GDM1 (cell line): ENCODE results near the gene TNFAIP6.

ENCODE experiments used
- DNase-seq: peaks from one replicate; lab custom pipeline; 2025; lab: John Stamatoyannopoulos, UW

The TNFAIP6 gene

GRCh38 chr2:151359768-151360461, 2.5 kb downstream of the TNFAIP6 start:
- DNase-seq, result no peak

DNA sequence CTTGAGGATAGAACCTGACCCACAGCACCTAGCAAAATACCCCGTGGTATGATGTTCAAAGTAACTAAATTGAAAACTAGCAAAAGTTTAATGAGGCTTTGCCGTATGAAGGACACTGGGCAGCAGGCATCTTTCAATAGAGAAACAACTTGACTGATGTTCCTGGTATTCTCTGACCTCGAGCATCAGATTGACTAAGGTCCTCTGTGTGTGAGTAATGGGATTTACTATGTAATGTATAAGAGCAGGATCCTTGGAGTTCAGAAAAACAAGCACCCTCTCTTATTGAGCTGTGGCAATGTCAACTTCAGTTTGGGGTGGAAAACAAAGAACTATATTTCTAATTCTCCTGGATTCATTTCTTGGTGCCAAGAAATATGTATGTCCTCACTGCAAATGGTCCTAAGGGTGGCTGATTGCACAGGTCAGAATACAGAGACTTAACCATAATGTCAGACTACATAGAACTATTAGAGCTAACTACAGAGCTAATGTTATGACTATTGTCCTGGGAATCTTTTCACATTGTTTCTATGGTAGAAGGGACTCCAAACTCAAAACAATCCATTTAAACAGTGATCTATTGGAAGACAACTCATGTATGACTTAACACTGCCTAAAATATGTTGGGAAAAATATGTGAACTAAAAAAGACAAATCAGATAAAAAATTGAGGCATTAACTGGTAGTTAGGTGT, 4.4 kb downstream of the TNFAIP6 start:
- no peak for DNase-seq

GRCh38 chr2:151363709-151364108, 6.3 kb downstream of the TNFAIP6 start:
- peak; percentile 18 for DNase-seq

DNA sequence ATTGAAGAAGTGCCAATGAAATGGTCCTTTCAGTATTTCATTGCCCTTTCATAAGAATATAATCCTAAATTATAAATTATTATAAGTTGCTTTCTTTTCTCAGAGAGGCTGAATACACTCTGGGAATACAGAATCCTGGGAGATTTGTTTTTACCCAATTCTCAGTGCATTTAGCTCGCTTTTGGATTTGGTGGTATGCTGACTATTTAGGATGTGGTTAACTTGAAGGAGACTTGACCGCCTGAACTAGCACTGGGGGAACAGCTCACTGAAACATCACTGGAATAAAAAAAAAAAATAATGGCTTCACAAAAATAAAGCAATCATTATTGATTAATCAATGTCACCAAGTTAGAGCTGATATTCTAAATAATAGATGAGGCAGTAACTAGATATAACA, 10.2 kb downstream of the TNFAIP6 start:
- no peak for DNase-seq

GRCh38 chr2:151374436-151374835, 17.0 kb downstream of the TNFAIP6 start:
- DNase-seq, result no peak

DNA sequence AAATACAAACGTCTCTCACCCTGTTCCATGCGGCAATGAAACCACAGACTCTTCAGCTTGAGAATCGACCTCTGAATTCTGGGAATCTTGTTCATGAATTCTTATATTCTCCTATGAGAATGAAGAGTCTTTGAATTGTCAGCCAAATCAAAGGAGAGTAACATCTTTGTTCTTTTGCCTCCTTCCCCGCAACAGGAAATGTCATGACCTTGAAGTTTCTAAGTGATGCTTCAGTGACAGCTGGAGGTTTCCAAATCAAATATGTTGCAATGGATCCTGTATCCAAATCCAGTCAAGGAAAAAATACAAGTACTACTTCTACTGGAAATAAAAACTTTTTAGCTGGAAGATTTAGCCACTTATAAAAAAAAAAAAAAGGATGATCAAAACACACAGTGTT, 21.8 kb downstream of the TNFAIP6 start:
- no peak for DNase-seq

DNA sequence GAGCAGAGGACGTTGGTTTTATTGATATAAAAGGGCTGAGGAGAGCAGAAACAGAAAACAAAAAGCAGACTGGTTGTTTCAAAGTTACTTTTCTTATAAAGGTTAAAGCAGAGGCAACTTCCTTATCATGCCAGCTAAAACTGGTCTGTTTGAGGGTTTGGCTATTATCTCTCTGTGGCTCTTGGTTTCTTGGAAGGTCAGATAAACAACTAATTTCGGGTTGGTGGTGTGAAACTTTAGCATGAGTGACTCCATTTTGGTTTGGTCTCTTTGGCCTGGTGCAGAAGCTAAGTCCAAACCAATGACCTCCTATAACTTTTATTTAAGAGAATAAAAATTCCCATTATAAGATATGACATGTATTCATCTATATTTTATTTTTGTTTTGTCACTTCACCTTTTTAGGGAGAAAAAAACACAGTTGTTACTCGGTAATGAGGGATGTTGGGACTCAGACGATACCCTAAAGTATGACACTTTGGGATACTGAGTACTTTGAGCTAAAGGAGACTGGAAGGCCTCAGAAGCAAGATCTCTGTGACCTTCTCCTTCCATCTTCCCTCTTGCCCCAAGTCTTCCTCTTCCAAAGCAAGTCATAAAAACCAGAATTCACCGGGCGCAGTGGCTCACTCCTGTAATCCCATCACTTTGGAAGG, 23.3 kb downstream of the TNFAIP6 start:
- no peak for DNase-seq

DNA sequence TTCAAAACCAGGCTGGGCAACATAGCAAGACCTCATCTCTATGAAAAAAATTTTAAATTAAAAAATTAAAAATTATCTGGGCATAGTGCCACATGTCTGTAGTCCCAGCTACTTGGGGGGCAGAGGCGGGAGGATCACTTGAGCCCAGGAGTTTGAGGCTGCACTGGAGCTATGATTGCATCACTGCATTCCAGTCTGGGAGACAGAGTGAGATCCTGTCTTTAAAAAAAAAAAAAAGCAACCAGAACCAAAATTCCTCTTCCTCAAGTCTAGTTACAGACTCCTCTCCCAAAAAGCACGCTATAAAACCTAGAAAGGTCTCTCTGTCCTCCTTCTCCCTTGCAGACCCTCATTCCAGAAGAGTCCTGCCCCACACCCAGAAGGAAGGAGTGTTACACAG, 23.9 kb downstream of the TNFAIP6 start:
- no peak for DNase-seq

GRCh38 chr2:151388011-151388410, 30.6 kb downstream of the TNFAIP6 start:
- no peak for DNase-seq

- DNase-seq, result no peak
Measured at GRCh38 chr2:151391436-151391835, 34.0 kb downstream of the TNFAIP6 start.

- no peak for DNase-seq
Measured at GRCh38 chr2:151394509-151394908, 37.1 kb downstream of the TNFAIP6 start.

DNA sequence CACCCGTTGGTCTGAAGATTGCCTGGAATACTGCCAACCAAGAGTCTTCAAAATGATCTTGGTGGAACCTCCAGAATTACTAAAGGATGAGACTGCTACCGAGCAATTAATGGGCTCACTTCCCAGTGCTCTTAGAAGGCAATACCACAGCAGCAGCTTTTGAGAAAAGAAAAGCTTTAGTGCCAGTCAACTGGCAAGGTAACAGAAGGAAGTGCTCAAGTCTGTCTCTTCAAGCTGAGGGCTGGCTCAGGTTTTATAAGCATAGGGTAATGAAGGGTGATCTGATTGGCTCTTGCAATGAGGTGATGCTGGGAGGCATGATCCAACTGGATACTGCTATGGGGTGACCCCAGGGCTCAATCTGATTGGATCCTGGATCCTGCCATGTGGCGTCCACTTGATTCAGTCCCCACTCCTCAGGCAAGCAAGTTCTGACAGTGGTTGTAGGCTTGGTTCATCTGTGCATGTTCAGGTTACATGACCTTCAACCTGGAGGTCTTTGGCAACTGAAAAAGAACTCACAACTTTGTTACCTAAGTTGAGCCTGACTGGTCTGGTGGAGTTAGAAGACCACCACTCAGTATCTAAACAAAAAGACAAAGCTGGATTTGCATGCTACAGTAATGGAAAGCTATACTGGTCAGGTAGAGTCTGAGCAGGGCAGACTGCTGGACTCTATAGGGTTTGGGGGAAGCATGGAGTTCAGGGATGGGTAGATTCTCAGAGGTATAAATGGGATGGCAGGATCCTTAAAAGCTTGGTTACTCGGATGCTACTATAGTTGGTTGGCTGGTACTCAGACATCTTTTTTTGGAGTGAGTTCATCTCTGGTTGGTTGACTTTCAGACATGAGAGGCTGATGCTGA, 38.4 kb downstream of the TNFAIP6 start:
- no peak for DNase-seq

DNA sequence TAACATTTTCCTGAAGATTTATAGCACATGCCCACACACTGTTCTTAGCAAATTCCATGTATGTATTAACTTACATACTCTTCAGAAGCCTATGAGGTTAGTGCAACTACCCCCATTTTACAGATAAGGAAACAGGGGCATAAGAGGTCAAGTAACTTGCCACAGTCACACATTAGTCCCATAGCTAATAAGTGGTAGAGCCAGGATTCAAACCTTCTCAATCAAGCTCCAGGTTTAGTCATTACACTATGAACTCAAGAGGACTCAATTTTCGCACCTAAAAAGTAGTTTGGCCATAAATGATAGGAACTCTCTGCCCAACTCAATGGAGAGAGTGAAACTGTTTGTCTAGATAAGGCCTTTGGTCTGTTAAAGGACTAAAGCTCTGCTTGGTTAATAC, 42.6 kb downstream of the TNFAIP6 start:
- no peak for DNase-seq

DNA sequence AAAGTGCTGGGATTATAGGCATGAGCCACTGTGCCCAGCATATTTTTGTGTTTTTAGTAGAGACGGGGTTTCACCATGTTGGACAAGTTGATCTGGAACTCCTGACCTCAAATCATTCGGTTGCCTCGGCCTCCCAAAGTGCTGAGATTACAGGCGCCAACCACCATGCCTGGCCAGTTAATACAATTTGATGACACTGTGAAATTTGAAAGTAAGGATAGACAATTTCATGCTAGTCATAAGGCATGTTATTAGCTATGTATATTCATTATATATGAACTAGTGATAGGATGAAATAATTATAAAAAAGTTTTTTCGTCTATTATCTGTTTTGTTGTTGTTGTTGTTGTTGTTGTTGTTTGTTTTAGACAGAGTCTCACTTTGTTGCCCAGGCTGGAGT, 43.8 kb downstream of the TNFAIP6 start:
- DNase-seq, result no peak

DNA sequence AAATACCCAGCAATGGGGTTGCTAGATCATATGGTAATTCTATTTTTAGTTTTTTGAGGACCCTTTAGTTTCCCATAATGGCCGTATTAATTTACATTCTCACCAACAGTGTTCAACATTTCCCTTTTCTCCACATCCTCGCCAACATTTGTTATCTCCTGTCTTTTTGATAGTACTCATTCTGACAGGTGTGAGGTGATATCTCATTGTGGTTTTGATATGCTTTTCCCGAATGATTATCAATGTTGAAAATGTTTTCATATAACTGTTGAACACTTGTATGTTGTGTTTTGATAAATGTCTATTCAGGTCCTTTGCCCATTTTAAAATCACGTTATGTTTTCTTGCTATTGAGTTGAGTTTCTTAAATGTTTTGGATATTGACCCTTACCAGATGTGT, 46.5 kb downstream of the TNFAIP6 start:
- DNase-seq, result no peak

DNA sequence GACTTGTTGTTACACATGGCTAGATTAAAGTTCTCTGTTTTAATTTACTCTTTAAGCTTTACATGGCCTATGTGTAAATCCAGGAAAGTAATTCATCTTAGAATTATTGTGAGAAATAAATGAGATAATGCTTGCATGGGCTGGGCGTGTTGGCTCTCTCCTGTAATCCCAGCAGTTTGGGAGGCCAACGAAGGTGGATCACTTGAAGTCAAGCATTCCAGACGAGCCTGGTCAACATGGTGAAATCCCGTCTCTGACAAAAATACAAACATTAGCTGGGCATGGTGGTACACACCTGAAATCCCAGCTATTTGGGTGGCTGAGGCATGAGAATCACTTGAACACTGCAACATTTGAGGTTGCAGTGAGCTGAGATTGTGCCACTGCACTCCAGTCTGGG, 48.0 kb downstream of the TNFAIP6 start:
- DNase-seq, result no peak

GRCh38 chr2:151407281-151407680, 49.9 kb downstream of the TNFAIP6 start:
- DNase-seq, result no peak

- DNase-seq, result no peak
Measured at GRCh38 chr2:151408788-151409600, 51.6 kb downstream of the TNFAIP6 start.

GRCh38 chr2:151409601-151410484, 52.5 kb downstream of the TNFAIP6 start, which contains the start of gene RIF1:
Gene RIF1, plus strand, starts transcription at chr2:151409902. Its CDS starts 522 bp downstream, at chr2:151410424.
- peak; percentile 86 for DNase-seq

DNA sequence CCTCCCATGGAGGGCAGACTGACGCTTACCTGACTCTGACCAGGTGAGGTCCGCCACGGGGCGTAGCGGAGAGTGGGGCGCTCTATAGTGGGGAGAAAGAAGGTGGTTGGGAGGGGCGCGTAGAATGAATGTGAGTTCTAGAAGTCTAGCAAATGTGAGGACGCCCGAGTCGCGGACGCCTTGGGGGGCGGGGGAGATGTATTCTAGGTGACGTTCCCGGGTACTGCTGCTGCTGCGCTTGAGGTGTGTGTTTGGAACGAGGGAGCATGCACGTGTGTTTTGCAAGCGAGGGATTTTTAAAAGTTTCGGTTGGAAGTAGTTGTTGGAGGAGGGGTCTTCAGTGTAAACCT, 53.1 kb downstream of the TNFAIP6 start:
- DNase-seq, result no peak
